NOMO-1 (cell line): Measurements from ENCODE around the gene ATPAF1.
"Not testable (repeated sequence)": the region's sequence is repeated elsewhere in the genome, so short reads cannot be mapped to it uniquely, and the experiment has no call there.

ENCODE experiments used
- DNase-seq, 2 experiments: peaks; one replicate each; lab custom pipeline; 2025; ENCODE audit not compliant: unreplicated experiment in 2 of 2; lab: John Stamatoyannopoulos, UW

ATPAF1 gene, protein sequence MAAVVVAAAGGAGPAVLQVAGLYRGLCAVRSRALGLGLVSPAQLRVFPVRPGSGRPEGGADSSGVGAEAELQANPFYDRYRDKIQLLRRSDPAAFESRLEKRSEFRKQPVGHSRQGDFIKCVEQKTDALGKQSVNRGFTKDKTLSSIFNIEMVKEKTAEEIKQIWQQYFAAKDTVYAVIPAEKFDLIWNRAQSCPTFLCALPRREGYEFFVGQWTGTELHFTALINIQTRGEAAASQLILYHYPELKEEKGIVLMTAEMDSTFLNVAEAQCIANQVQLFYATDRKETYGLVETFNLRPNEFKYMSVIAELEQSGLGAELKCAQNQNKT

GRCh38 chr1:46667782-46668760 is at the start of gene ATPAF1:
Gene ATPAF1 (minus strand): TSS chr1:46668364. CDS start chr1:46668322, 42 bp downstream.
- DNase-seq, result peak; percentile 64 to 70

DNA sequence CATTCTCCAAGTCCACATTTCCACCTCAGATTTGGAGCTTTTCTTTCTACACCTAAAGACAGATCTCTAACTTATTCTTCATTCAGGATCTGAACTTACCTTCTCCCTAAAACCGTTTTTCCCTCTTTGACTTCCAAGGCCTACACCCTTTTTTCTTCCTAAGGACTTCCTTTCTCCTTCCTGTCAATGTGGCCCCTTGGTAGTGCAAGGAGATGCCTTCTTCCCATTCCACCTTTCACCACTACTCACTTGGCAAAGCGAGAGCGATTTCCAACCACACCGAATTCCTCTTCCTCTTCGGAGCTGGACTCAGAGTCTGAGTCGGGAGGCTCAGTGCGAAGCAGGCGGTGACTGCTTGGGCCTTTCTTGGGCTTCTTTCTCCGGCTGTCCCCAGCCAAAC is 49.5 kb upstream of the ATPAF1 start:
- no peak for DNase-seq

GRCh38 chr1:46714976-46715375 is 46.8 kb upstream of the ATPAF1 start:
- DNase-seq, result no peak

GRCh38 chr1:46708121-46708520 is 40.0 kb upstream of the ATPAF1 start:
- DNase-seq, result no peak

DNA sequence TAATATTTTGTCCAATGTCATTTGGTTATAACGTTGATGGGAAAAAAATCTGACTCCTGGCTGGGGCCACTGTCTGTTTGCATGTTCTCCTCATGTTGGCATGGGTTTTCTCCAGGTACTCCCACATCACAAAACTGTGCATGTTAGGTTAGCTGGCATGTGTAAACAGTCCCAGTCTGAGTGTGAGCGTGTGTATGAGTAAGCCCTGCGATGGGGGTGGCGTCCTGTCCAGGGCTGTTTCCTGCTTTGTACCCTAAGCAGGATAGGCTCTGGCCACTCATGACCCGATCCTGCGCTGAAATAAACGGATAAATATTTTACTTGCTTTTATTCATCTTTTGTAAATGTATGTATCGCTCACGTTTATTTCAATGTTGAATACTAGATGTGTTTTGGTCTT is 37.2 kb upstream of the ATPAF1 start:
- DNase-seq, result no peak

DNA sequence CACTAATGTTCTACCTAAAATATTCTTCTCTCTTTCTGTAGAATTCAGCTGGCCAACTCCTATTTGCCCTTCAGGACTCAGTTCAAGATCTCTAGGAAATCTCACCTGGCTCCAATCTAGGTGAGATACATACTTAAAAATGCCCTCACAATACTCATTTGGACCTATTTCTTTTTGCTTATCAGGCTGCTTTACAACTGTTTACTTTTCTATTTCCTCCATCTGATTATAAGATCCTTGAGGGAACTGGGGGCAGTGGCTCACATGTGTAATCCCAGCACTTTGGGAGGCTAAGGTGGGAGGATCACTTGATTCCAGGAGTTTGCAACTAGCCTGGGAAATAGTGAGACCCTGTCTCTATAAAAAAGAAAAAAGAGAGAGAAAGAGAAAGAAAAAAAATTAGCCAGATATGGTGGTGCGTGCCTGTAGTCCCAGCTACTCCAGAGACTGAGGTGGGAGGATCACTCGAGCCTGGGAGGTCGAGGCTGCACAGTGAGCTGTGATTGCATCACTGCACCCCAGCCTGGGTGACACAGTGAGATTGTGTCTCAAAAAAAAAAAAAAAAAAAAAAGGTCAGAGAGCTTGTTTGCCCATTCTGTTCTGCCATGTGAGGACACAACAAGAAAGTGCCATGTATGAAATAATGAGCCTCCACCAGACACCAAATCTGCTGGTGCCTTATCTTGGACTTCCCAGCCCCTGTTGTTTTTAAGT is 35.9 kb upstream of the ATPAF1 start:
- no peak for DNase-seq

GRCh38 chr1:46699666-46700065 is 31.5 kb upstream of the ATPAF1 start:
- peak; percentile 42 to 88 for DNase-seq

- DNase-seq, result no peak
Observed at GRCh38 chr1:46697053-46697452, 28.9 kb upstream of the ATPAF1 start.

DNA sequence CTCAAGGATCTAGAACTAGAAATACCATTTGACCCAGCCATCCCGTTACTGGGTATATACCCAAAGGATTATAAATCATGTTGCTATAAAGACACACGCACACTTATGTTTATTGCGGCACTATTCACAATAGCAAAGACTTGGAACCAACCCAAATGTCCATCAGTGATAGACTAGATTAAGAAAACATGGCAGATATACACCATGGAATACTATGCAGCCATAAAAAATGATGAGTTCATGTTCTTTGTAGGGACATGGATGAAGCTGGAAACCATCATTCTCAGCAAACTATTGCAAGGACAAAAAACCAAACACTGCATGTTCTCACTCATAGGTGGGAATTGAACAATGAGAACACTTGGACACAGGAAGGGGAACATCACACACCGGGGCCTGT is 26.5 kb upstream of the ATPAF1 start:
- not testable (repeated sequence) for DNase-seq

DNA sequence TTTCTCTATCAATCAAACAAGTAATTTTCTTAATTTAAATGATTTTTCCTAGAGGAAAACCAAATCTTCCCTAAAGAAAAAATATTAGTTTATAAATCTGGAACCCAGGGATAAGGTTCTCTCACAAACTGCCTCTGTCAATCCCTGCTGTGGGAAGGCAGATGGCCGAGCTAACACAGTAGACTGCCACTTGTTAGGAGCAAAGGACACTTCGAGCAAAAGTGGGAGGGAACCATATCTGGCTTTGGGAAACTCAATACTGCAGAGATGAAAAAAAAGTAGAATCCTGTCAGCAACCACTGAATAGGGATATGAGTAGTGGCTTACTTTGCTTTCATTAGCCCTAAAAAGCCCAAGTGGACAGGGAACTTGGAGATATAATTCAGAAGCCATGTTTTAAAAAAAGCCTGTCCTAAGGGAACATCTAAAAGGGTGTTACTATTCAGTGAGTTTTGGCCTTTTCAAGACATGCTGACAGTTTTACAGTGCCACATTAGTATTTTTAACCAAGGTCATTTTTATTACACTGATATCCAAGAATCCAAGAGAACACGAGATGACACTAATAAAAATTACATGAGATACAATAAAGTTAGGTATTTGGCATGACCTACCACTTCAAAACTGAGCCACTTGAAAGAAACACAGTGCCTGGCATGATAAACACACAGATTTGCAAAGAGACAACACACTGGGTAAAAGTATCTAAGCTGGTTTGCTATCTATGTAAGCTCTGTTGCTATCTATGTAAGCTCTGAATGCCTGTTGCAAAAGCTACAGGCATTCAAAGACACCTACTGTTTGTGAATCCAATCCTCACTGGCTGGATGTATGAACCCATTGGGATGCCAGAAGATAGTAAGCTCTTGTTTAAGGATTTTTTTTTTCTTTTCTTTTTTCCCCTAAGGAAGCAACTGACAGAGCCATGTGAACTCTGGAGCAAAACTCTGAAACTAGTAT is 24.9 kb upstream of the ATPAF1 start:
- DNase-seq, result no peak

DNA sequence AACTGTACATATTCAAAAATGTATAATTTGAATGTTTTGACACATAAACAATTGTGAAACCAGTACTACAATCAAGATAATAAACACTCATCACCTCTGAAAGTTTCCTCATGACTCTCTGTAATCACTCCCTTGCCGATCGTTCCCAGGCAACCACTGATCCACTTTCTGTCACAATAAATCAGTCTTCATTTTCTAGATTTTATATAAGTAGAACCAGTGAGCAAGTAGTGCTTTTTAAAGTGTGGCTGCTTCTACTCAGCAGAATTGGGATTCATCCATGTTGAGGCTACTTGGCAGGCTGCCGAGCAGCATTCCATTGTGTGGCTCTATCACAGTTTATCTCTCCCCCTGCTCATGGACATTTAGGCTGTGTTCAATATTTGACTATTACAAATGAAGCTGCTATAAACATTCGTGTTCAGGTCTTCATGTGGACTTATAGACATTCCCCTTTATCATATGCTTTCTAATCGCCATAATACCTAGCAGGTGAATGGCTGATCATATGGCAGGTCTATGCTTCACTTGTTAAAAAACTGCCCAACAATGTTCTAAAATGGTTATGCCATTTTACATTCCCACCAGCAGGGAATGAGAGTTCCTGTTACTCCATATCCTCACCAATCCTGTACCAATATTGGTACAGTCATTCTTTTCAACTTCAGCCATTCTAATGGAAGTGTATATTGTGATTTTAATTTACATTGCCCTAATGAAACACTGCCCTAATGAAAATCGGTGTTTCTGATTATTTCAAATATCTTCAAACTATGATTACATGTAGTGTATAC is 24.0 kb upstream of the ATPAF1 start:
- no peak for DNase-seq

DNA sequence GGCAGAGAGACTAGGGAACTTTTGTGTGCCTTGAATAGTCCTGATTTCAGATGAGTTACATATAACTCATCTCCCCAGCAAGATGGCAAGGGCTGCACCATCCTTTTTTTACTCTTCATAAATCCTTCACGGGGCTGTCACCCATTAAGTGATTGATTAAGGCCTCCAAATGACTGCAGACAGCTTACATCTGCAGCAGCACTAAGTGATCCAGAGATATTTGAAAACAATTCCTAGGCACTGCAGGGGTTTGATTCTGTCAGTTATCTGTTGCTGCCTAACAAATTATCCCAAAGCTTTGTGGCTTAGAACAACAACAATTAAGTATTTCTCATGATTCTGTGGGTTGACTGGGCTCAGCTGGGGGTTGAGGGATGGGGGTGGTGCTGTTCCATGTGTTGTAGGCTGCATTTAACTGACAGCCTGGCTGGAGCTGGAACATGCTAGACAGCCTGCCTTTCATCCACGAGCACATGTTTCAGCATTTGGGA is 22.8 kb upstream of the ATPAF1 start:
- no peak for DNase-seq

GRCh38 chr1:46689897-46690296 is 21.7 kb upstream of the ATPAF1 start:
- no peak for DNase-seq

DNA sequence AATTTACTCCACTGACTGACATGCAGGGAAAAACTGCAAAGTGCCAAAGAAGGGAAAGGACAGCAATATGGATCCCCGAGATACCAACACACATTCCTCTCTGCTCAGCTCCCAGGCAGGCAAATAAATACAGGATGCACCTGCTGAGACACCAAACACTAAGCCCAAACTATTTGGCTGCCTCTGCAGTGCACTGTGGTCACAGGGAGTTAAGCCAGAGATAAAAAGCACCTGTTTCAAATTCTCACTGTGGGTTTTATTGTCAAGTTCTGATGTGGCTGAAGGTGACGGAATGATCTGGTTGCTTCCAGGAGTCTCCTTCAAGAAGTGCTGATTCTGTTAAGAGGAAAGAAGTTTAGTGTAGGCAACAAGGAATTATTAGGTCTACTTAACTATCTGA is 21.2 kb upstream of the ATPAF1 start:
- DNase-seq, result no peak

DNA sequence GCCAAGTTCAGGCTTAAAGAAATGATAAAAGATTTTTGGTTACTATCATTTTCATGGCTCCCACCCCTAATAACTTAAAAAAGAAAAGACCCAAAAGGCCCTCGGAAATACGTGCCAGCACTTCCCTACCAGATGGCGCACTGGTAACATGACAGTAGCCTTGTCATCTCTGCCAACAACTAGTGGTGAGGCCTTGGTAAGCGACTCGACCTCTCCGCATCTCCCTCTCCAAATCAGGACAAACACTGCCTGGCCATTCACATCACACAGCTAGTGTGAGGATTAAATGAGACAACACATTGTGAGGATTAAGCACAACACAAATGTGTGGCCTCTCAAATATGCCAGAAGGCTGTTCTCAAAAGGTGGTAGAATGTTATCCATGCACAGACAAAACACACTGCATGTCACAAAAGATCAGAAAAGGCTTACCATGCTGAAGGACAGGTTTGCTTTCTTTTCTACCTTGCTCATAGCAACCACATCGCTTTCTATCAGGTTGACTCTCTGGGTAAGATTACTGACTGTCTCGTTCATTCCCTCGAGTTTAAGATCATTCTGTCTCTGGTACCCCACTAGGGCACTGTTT is 19.9 kb upstream of the ATPAF1 start:
- DNase-seq, result no peak

DNA sequence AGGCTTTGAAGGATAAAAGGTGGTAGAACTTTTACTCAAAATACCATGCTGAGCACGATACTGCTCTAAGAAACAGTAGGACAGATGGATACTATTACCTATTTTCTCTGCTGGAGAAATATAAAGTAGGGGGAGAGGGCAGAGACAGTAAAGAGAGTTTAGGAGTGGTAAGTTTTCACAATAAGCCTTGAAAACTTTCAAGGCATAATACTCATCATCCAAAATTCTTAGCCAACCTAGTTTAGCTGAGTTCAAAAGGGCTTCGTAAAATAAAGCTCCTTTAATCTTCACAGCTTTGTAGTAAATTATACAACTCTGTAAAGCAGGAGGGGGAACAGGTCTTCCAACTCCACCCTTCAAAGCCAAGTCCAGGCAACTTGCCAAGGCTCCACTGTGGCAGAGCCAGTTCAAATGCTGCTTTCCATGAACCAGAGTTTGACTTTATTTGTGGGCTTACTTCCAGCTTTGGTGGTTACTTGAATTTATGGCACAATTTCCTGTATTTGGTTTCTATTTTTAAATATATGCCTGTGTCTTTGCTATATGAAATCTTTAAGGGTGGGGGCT is 19.0 kb upstream of the ATPAF1 start:
- DNase-seq, result peak; percentile 8 to 35

- no peak for DNase-seq
Observed at GRCh38 chr1:46686255-46686654, 18.1 kb upstream of the ATPAF1 start.

- DNase-seq, result no peak
Observed at GRCh38 chr1:46684670-46685069, 16.5 kb upstream of the ATPAF1 start.
